PFSK-1 (cell line): Measurements from ENCODE around the gene P2RY12.

Experiments
- FOXP2 ChIP-seq: optimal IDR thresholded peaks from 2 replicates; pipeline ENCODE3; 2011; ENCODE audit warnings: borderline replicate concordance, control low read depth, inconsistent platforms; ENCODE audit not compliant: insufficient read depth; ENCODE audit errors: extremely low read length, extremely low read depth
- SIN3A ChIP-seq: IDR thresholded peaks from 2 replicates; pipeline ENCODE4 v1.6.1; 2012; ENCODE audit warnings: mild to moderate bottlenecking, low read length, moderate library complexity, borderline replicate concordance; ENCODE audit not compliant: insufficient read depth
- TF ChIP-seq, protein P1 (sequence below), 2 experiments: IDR thresholded peaks; 2 replicates each; pipeline versions ENCODE4 v1.6.1 to v1.8.0; 2011 to 2012; ENCODE audit warnings: low read depth in 2 of 2, low read length in 2 of 2, control low read depth in 1 of 2, inconsistent platforms in 1 of 2, mild to moderate bottlenecking in 1 of 2, moderate library complexity in 1 of 2; ENCODE audit not compliant: insufficient read depth in 1 of 2

DNA sequence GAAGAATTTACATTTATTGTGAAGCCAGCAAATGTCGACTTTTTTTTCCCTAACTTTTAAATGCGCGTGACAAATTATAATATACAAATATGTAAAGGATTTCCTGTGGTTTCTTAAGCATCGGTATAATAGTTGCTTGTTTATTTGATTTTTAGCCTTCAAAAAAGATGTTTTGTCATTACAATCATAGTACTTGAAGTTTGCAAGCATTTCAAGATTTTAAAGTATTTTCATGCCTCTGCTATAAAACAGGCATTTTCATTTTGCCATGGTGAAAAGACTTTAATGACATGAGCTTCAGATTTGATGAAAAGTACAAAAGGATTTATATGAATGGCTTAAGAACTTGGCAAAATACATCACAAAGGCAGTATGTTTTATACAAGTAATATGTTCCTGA is 9.4 kb upstream of the P2RY12 start:
- TF ChIP-seq, protein P1, sequence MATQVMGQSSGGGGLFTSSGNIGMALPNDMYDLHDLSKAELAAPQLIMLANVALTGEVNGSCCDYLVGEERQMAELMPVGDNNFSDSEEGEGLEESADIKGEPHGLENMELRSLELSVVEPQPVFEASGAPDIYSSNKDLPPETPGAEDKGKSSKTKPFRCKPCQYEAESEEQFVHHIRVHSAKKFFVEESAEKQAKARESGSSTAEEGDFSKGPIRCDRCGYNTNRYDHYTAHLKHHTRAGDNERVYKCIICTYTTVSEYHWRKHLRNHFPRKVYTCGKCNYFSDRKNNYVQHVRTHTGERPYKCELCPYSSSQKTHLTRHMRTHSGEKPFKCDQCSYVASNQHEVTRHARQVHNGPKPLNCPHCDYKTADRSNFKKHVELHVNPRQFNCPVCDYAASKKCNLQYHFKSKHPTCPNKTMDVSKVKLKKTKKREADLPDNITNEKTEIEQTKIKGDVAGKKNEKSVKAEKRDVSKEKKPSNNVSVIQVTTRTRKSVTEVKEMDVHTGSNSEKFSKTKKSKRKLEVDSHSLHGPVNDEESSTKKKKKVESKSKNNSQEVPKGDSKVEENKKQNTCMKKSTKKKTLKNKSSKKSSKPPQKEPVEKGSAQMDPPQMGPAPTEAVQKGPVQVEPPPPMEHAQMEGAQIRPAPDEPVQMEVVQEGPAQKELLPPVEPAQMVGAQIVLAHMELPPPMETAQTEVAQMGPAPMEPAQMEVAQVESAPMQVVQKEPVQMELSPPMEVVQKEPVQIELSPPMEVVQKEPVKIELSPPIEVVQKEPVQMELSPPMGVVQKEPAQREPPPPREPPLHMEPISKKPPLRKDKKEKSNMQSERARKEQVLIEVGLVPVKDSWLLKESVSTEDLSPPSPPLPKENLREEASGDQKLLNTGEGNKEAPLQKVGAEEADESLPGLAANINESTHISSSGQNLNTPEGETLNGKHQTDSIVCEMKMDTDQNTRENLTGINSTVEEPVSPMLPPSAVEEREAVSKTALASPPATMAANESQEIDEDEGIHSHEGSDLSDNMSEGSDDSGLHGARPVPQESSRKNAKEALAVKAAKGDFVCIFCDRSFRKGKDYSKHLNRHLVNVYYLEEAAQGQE (IDR thresholded peaks at IDR 0.05; ENCODE audit: insufficient read depth in 1 of 2, low read depth in 2 of 2, low read length in 2 of 2): no peak
- no peak for TF ChIP-seq SIN3A
- TF ChIP-seq FOXP2: no peak
